T-helper 9 cell (primary cell): ENCODE results near the gene LDHD.
A peak's percentile ranks its signal among the peaks of the same experiment; 100 is the strongest.
"Not testable (repeated sequence)": the region's sequence is repeated elsewhere in the genome, so short reads cannot be mapped to it uniquely, and the experiment has no call there.

Experiments used
- DNase-seq: peaks from one replicate; pipeline ENCODE4 v3.0.0-alpha.2; 2020
- total RNA-seq, 2 donors: gene quantifications; one replicate each; lab custom pipeline; 2026; lab: John Stamatoyannopoulos, UW

Gene LDHD
- 0.24 to 0.42 reads per million in 2 donors for total RNA-seq

DNA sequence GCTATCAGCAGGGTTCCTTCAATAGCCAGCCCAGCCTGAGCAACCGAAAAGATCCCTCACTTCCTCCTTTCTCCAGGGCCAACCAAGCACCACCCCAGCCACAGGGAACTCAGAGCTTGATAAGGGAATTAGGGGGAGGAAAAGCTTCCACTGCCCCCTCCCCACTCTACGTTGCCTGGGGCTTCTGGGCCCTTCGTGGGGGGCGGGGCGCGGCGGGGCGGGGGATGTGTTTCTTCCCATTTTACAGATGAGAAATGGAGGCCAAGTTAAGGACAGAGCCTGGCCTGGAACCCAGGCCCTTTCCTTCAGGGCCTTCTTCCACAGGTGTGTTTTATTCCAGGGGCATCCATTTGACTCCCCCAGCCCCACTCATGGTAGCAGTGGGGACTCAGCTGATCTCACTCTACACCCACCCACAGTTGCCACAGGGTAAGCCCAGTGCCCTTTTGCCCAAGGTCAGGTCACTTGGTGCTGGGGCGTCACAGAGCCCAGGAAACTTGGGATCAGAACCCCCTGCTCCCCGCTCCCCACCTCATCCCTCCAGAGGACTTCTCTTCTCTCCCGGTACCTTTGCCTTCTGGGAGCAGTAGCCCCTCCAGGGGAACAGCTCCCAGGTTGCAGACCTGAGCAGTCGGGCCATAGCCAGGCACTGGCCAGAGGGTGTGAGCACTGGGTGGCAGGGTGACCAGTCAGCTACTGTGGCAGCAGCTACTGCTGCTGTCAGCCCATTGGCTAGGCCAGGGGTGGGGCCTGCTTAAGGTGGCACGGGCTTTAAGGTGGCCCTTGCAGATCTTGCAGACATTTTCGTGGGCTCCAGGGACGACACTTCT lies at the start of gene LDHD:
LDHD (minus strand) TSS at position 700 of the 830 bp plus-strand sequence; CDS start at position 640, 60 bp downstream.
- DNase-seq = no peak

GRCh38 chr16:75160386-75160785 lies 43.8 kb upstream of the LDHD start:
- DNase-seq = no peak

DNA sequence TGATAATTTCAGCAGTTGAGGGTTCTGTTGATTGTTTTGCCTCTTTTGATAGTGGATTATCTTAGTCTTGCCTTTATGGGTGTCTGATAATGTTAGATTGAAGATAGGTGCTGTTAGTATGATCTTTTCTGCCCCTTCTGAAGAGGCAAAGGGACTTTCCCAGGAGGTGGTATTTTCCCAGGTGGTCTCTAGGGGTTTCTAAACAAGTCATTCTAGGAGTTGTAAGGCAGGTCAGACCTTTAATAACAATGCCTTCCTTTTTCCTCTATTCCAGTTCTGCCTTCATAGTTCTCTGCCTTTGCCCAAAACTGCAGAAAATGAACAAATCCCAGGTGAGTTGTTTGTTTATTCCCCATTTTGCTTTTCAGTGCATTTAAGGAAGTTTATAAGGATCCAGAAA lies 36.1 kb upstream of the LDHD start:
- no peak for DNase-seq

DNA sequence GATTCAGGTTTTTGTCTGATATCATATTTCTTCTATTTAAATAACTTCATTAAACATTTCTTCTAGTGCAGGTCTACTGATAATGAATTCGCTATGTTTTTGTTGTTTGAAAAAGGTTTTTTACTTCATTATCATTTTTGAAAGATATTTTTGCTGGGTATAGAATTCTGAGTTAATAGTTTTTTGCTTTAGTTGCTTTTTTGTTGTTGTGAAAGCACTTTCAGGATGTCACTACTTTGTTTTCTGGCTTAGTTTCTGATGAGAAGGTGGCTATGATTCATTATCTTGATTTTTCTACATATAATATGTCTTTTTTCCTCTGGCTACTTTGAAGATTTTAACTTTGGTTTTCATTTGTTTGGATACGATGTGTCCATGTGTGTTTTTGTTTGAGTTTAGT lies 35.2 kb upstream of the LDHD start:
- DNase-seq = no peak

- peak; percentile 94 for DNase-seq
Observed at GRCh38 chr16:75148311-75149195, 32.0 kb upstream of the LDHD start, which contains the start of gene ZFP1. ZFP1 (plus strand) TSS chr16:75148524; CDS start chr16:75152952, 4,428 bp downstream.

DNA sequence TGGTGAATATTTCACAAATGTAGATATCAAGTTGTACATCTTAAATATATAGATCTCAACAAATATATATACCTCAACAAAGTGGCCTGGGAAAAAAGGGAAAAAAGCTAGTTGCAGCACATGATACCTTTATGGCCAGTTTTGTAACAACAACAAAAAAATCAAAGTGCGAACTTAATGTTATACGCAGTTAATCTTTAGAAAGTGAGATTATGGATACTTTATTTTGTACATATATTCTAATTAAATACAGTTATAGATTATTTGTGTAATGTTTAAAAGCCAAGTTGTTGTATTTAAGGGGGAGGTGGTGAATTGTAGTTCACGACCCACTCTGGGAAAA lies 31.4 kb upstream of the LDHD start:
- no peak for DNase-seq

DNA sequence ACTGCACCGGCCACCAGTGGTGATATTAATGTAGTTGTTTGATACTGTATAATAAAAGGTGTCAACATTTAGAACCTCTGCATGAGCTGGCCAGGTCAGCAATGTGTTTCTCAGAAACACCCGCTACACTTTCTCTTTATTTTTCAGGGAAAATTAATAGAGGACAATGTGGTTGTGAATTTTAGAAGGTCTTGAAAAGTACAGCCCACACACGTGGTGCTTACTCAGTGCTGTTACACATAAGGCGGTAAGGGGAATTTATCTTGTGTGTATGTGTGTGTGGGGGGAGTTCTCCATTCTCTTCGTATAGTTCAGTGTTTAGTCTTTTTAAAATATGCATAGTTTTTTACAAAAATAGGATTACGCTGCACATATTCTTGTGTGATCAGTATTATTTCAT lies 27.4 kb upstream of the LDHD start:
- no peak for DNase-seq

GRCh38 chr16:75139498-75139897 lies 22.9 kb upstream of the LDHD start:
- DNase-seq = no peak

- DNase-seq = no peak
Observed at GRCh38 chr16:75138636-75139035, 22.1 kb upstream of the LDHD start.

- no peak for DNase-seq
Observed at GRCh38 chr16:75138233-75138632, 21.7 kb upstream of the LDHD start.

DNA sequence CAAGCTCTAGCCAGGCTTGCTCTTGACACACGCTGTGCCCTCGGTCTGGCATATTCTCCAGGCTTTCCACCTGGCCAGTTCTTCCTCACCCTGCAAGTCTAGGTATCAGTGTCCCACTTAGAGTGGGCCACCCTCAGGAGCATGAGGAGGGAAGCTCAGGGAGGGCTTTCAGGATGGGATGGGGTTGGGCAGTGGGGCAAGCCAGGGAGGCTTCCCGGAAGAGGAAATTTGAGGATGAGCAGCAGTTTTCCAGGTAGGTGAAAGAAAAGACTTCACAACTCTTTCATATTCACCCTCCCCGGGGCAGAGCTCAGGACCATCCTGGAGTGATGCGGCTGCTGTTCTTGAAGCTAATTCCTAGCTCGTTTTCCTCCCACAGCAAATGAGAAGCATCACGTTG lies 14.5 kb upstream of the LDHD start:
- no peak for DNase-seq

- DNase-seq = no peak
Observed at GRCh38 chr16:75130150-75130771, 13.7 kb upstream of the LDHD start.

DNA sequence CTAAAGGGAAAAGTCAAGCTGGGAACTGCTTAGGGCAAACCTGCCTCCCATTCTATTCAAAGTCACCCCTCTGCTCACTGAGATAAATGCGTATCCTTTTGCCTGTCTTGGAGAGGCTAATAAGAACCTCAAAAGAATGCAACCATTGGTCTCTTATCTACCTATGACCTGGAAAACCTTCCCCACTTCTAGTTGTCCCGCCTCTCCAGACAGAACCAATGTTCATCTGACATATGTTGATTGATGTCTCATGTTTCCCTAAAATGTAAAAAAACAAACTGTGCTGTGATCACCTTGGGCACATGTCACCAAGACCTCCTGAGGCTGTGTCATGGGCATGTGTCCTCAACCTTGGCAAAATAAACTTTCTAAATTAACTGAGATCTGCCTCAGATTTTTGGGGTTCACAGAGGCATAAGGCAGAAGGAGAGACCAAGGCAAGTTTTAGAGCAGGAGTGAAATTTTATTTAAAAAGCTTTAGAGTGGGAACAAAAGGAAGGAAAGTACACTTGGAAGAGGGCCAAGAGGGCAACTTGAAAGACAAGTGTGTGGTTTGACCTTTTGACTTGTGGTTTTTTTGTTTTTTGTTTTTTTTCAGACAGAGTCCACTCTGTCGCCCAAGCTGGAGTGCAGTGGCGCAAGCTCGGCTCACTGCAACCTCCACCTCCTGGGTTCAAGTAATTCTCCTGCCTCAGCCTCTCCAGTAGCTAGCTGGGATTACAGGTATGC lies 13.0 kb upstream of the LDHD start:
- DNase-seq = not testable (repeated sequence)

GRCh38 chr16:75127713-75128415 lies 11.3 kb upstream of the LDHD start:
- no peak for DNase-seq

DNA sequence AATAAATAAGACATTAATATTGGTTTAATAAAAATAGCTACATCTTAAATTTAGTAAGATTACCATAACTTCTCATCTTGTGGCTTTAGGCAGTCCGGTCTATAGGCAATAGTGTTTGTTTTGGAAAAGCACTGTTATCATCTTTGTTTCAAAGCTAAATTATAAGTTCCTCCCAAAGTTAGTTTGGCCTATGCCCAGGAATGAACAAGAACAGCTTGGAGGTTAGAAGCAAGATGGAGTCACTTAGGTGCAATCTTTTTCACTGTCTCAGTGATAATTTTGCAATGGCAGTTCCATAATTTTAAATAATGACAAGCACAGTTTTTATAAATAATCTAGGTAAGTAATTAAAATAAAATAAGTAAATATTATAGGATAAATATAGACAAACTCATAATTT lies 6.0 kb upstream of the LDHD start:
- DNase-seq = no peak

DNA sequence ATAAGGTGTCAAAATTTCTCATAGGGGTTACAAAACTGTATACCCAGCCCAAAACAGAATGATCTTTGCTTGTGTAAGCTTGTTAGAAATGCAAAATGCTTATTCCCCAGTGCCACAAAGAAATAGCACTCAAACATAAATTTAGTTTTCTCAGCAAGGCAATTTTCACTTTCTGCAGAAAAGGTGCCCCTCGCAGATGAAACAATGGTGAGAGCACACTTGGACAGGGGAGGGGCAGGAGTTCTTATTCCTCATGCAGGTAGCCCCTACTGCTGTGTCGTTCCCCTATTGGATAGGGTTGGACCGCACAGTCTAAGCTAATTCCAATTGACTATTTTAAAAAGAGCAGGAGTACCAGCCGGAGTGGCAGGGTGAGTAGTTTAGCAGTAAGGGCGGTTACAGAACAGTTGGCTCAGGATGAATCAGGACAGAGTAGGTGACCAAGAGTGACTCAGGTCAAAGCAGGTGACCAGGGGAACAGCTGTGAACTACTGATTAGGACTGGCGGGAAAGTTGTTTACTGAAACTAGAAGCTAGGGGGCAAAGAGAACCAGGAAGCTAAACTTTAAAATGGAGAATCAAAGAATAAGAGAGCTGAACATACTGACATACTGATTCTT lies 5.5 kb upstream of the LDHD start:
- no peak for DNase-seq

DNA sequence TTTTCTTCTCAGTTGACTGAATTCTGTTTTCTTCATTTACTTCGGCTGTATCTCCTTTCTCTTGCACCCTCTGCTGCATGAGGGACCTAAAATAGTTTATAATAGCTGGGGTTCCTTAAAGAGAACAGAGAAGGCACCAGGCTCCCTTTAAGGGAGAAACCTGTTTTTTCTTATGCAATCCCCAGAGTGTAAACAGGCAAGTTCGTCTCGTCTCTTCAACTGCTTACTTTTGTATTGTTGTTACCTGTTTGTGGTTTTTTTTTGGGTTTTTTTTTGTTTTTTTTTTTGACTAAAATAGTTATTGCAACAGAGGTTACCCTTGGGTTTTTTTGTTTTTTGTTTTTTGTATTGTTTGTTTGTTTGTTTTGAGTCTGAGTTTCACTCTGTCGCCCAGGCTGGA lies 3.7 kb upstream of the LDHD start:
- DNase-seq = no peak

- no peak for DNase-seq
Observed at GRCh38 chr16:75118943-75119539, 2.5 kb upstream of the LDHD start.

DNA sequence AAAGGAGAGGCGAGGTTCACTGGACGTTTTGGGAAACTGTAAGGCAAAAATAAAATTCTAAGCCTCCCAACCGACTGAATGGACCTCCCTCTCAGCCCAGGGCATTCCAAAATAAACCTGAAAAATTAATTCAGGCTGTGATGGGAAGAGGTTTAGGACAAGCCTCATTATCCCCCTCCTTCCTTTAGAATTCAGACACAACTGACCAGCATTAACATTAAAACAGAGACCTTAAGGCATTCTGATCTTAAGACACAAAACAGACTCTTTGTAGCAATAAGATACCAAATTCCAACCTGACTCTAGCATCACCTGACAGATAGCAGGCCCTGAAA lies 298 bp upstream of the LDHD start:
- DNase-seq = no peak

- DNase-seq = no peak
Observed at GRCh38 chr16:75114946-75115825, 1.4 kb downstream of the LDHD start.
